HG02571 (cell line): ENCODE data around the gene BCR.
"Not testable (repeated sequence)": the region's sequence is repeated elsewhere in the genome, so short reads cannot be mapped to it uniquely, and the experiment has no call there.

Source experiments
- ATAC-seq: cut with Tn5 transposase; IDR thresholded peaks from one replicate; pipeline ENCODE4 v1.9.1; 2021; ENCODE audit warnings: mild to moderate bottlenecking, moderate library complexity; ENCODE audit not compliant: unreplicated experiment

BCR gene

DNA sequence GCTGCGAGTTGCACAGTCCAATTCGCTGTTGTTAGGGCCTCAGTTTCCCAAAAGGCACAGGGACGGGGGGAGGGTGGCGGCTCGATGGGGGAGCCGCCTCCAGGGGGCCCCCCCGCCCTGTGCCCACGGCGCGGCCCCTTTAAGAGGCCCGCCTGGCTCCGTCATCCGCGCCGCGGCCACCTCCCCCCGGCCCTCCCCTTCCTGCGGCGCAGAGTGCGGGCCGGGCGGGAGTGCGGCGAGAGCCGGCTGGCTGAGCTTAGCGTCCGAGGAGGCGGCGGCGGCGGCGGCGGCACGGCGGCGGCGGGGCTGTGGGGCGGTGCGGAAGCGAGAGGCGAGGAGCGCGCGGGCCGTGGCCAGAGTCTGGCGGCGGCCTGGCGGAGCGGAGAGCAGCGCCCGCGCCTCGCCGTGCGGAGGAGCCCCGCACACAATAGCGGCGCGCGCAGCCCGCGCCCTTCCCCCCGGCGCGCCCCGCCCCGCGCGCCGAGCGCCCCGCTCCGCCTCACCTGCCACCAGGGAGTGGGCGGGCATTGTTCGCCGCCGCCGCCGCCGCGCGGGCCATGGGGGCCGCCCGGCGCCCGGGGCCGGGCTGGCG is at the start of gene BCR:
Gene BCR (plus strand): TSS at position 209 of the 592 bp plus-strand sequence. CDS start 452 bp downstream, outside the sequence.
- peak; percentile 49 for ATAC-seq

DNA sequence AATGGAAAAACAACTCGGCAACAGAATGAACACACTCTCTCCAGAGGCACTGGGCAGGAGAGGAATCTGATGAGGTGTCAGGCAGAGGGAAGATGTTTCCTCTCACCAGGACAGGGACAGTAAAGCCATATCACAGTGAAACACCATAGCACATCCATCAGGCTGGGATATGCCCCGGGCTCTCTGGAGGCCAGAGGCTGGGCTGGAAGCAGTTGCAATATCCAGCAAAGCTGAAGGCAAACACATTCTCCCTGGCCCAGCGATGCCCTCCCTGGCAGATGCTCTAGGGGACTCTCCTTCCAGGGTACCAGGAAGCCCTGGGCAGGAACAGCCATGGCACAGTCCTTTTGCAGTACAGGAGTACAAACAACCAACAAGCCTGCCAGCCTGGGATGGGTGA is 49.6 kb upstream of the BCR start:
- no peak for ATAC-seq

DNA sequence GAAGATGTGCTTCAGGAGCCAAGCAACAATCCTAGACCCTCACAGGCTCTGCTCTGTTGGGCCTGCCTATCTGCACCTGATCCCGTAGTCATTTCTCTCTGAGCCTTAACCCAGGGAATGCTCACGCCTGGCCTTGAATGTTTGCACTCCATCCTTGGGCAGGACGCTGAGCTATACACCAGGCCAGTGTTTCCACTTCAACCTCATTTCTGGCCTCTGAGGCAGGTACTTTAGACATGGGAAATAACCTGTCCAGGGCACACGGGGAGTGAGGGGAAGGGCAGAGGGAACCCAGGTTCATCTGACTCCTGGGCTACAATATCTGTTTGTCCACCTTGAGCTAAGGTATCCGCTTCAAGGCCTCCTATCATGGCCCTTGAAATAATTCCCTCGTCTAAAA is 48.4 kb upstream of the BCR start:
- ATAC-seq, result no peak

DNA sequence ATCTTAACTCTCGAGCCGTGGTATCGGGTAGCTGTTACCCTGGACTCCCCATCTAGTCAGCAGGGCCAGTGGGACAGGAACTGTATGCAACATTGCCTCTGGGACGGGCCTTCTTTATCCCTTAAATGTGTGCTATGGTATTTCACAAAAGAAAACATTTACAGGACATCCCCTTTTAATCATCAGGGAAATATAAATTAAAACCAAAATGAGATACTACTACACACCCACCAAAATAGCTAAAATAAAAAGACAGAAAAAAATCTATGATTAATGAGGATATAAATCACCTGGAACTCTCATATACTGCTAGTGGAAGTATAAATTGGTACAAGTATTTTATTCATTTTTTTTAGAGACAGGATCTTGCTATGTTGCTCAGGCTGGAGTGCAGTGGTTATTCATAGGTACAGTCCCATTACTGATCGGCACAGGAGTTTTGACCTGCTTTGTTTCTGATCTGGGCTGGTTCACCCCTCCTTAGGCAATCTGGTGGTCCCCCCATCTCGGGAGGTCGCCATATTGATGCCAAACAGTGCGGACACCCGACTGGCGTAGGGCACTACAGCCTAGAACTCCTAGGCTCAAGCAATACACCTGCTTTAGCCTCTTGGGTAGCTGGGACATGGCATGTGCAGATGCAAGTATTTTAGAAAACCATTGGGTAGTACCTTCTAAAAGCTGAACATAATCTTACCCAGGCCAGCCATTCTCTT is 47.8 kb upstream of the BCR start:
- no peak for ATAC-seq

DNA sequence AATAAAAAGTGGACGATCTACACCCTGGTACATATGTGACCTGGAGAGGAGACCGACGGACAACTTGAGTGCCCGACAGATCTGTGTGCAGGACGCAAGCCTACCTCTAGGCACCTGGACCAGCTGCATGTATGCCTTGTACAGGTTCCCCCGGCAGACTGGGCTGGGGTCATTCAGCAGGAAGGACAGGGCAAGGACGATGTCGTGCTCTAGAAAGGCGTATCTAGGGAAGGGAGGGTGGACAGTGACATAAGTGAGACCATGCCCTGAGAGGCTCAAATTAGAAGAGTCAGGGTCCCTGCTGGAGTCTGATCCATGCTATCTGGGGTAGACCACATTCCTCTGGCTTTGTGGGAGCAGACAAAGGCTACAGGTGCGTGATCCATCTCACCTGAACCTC is 46.4 kb upstream of the BCR start:
- no peak for ATAC-seq

DNA sequence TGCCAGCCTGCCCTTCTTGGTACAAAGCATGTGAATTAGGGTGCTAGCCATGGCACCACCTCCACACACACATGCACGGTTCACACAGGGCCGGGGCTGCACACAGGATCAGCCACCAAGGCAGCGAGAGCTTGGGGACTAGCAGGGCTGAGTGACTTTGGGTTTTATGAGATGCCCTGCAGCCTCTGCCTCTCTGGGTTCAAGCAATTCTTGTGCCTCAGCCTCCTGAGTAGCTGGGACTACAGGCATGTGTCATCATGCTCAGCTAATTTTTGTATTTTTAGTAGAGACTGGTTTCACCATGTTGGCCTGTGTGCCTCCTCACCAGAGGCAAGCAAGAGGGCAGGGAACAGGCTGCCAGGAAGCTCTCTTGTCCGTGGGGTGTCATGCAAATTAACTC is 43.3 kb upstream of the BCR start:
- not testable (repeated sequence) for ATAC-seq

DNA sequence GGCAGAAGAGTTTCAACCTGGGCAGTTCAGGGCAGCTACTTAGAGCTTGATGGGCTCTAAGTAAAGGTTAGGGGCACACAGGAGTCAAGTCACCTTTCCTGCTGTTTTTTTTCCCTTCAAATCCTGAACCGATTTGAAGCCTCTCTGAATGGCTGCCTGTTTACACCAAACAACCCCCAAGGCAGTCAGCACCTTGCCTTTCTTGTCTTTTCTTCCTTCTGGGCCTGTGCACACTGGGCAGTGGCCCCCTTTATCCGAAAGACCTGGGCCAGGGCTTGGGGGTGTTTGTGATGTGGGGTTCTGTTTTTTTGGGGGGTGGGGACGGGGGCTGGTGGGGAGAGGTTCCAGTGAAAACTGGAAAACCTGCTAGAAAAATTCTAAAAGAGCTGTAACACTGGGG is 42.8 kb upstream of the BCR start:
- ATAC-seq, result no peak

DNA sequence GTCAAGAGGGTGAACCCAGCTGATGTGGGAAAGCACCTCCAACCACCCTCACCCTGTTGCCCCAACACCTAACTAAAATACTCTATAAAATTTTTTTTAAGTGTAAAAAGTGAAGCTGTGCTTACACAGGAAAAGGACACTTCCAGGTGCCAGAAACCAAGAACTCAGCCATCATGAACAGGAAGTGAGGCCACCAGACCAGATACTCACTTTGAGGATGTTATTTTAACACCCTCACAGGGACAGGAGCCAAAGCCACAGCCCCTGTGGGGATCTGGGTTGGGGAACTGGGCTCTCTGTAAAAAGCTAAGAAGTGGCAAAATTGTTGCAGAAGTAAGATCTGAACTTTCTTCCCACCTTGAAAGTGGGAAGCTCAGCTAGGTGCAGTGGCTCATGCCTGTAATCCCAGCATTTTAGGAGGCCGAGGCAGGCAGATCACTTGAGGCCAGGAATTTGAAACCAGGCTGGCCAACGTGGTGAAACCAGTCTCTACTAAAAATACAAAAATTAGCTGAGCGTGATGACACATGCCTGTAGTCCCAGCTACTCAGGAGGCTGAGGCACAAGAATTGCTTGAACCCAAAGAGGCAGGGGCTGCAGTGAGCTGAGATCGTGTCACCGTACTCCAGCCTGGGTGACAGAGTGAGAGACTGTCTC is 42.3 kb upstream of the BCR start:
- peak; percentile 36 for ATAC-seq

DNA sequence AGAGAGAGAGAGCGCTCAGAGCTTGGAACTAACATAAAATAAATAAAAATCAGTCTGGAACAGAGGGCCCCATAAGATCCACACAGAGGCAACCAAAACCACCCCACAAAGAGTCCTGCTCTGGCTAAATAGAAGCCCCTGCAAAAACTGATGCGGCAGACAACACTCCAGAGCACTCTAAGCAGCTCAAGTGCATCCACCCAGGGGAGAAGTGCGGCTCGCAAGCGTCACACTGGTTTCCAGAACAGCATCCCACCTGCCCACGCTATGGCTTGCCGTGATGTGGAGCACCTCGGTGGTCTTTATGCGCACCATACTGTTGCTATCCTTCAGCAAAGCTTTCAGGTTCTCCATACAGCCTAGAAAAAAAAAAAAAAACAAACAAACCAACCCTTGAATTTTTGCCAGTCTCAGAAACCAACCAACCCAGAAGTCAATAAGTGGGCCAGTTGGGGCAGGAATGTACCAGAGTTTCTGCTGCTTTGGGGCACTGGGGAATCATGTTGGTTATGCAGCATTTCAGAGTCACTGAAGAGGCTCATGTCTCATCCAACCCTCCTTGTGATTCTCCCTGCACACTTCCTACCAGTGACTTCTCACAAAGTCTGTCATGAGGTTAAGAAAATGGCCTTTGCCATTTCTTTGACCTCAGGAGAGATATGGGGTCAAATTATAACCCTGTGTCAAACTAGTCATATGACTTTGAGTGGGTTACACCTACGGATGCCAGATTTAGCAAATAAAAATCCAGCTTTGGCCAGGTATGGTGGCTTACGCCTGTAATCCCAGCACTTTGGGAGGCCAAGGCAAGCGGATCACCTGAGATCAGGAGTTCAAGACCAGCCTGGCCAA is 41.5 kb upstream of the BCR start:
- ATAC-seq, result no peak

DNA sequence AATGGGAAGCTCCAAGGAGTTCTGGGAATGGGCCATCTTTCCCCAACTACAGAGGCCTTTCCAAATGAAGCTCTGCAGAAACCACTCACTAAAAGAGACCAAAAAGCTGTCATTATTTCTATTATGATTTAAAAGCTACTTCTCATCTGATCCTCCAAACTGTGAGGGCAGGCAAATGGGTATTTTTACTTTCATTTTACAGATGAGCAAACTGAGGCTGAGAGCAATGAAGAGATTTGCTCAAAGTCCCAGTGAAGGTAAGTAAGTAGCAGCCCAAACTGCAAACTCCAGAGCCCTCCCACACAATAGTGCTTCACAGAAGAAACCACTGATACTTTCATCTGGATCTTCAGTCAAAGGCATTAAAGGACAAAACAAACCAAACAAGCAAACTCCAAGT is 39.9 kb upstream of the BCR start:
- ATAC-seq, result no peak

DNA sequence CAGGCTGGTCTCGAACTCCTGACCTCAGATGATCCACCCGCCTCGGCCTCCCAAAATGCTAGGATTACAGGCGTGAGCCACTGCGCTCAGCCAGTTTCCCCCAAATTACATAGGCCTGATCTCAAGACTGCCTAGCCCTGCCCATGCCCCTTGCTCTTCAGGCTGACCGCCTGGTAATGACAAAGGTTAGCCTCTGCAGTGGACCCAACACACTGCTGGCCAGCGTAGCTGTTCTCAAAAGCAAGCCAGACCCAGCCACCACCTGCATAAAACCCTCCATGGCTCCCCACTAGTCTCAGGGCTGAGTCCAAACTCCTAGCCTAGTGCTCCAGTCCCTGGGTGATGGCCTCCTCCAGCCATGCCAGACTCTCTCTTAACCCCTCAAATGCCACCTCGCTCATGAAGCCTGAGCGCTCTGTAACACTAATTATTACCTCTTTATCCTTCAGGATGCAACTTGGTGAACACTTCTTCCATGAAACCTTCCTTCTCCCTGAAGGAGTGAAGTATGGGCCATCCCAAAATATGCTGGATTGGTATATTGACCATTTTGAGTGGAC is 37.7 kb upstream of the BCR start:
- ATAC-seq, result no peak

DNA sequence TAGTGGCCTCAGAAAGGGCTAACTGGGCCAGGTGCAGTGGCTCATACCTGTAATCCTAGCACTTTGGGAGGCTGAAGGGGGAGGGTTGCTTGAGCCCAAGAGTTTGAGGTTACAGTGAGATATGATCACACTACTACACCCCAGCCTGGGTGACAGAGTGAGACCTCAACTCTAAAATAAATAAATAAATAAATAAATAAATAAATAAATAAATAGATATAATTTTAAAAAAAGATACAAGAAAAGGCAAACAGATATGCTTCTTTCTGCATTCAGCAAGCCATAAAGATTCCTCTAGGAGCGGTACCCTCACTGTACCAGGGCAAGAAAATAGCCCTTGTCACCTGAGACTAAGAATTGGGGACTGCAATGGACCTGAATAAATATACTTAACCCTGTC is 37.2 kb upstream of the BCR start:
- ATAC-seq, result no peak

DNA sequence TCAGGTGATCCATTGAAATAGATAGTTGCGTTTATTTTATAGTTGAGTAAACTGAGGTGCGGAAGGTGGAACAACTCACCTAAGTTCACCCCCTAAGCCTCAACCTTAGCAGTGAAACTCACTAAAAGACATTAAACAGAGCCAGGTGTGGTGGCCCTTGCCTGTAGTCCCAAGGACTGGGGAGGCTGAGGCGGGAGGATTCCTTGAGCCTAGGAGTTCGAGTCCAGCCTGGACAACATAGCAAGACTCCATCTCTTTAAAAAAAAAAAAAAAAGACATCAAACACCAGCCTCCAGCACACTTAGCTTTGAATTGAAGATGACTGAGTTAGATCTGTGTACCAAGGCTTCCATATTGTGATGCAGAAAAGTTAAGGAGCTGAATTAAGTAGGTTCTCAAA is 35.9 kb upstream of the BCR start:
- no peak for ATAC-seq

DNA sequence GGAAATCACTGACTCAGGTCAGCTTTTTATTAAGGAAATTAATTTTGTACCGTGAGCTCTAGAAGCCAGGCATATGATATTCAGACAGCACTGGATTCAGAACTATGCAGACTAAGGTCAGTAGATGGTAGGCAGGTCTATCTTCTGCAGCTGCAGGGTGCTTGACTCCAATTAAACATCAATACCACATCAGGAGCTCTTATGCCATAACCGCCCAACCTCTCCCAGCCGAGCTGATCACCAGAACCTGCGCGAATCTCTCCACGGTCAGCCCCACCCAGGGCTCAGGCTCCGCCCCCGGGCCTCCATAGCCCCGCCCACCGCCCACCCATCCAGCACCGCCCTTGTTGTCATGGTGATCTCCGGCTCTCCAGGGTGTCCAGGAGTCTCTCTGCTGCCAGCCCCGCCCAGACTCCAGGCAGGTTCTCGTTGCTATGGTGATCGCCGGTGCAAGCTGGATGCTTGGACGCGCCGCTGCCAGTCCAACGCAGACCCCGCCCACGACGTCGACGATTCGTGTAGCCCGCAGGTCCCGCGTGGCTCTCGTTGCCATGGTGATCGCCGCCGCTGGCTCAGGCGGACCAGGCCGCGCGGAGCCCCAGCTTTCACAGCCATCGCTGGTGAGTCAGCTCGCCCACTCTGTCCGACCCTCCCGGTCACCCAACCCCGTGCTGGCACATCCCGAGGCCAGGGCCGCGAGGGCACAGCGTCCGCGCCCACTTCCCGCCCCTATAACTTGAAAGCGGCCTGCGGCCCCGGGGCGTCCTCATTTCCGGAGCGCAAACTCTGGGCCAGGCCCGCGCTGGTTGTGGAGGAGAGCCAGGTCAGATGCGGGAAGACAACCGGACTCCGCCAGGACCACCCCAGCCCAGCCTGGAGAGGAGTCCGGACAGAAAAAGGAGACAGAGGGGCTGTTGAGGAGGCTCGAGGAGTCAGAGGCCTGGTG is 35.1 kb upstream of the BCR start, which contains the start of gene RAB36:
Gene RAB36 (plus strand): TSS at position 546 of the 946 bp plus-strand sequence. CDS start 1,140 bp downstream, outside the sequence.
- ATAC-seq, result no peak

DNA sequence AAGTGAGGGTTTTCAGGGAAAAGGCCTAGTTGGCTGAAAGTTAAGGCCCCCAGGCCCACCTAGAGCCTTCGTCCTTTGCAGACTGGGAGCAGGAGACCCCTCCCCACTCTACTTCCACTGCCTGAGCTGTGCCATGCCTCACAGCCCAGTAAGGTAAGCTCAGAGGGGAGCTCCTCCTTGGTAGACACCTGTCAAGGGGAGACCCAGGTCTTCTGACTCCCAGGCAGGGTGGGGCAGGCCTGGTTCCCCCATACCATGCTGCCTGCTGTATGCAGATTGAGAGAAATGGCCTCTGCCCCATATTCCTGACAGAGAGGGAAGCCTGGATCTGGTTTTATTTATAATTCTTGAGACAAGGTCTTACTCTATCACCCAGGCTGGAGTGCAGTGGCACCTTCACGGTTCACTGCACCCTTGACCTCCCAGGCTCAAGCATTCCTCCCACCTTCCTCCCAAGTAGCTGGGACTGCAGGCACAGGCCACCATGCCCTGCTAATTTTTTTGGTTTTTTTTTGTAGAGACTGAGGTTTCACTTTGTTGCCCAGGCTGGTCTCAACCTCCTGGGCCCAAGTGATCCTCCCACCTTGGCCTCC is 34.3 kb upstream of the BCR start:
- ATAC-seq, result no peak

DNA sequence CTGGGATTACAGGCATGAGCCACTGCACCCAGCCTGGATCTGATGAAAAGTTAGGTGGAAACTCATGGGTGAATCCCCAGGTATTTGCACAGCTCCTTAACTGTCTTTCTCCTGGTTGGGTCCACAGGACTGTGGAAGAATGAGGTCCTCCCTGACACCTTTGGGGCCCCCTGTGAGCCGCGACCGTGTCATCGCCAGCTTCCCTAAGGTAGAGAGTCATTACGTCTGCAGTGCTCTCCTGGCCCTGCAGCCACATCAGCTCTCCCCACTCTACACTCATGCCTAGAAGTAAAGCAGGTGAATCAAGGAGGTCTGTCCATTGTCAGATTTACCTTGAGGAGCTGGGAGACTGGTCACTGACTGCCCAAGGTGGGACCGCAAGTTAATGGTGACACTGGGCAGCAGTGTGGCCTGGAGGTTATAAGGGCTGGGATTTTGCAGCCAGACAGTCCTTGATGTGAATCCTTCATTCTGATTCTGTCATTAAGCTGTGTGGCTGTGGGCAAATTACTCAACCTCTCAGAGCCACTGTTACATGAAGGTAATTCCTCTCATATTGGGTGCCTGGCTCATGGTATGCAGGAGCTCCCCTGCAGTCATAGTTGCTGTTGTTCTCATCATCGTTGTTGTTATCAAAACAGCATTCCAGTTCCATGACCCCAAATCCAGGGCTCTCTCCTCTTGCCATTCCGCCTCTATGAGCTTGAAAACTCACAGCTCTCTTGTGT is 33.7 kb upstream of the BCR start:
- ATAC-seq, result no peak

DNA sequence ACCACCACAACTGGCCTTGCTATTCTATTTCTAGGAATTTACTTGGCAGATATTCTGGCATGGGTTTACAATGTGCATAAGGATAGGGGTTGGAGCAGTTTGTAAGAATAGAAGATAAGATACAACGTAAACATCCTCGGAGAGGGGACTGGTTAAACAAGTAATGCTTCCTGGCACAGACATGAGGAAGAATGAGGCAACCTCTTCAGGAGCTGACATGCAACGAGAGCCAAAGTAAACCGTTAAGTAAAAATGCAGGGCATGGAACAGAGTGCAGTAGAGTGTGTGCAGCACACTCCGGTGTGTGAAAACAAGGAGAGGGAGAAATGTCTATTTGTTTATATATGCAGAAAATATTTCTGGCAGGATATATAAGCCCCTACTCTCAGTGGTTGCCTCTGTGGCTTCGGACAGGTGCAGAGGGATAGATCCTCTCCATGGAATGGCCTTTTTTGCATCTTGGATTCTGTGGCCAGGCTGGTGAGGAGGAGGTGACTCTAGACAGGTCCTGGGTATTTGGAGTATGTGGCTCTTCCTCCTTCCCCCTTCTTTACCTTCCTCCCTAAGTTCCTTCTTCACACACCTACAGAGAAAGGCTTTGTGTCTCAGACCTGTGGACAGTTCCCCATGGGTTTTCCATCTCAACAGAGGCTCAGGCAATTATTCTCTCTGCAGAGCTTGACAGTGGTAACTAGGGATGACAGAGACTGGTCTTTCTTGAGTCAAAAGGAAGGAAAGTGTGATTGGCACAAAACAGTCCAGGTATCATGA is 32.5 kb upstream of the BCR start:
- no peak for ATAC-seq

DNA sequence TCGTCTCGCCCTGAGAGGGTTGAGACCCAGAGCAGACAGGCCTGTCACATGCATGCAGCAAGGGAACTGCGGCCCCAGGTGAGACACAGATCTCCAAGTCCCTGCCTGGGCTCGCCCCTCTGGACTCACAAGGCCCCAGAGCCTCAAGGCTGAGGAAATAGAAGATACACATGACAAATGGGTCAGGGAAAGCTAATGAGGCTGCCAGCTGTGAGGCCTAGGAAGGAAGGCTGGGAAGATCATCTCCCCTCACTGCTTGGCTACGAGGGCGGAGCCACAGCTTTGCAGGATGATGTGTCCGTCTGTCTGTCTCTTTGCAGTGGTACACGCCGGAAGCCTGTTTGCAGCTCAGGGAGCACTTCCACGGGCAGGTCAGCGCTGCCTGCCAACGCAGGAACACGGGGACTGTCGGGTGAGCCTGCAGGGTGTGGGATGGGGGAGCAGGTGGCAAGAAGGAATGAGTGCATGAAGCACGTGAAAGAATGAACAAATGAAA is 30.5 kb upstream of the BCR start:
- ATAC-seq, result no peak
